SKM-1 treated with dmso at 0.1 percent for 144 hours (cell line): ENCODE results near the gene TMOD2.
A peak's percentile ranks its signal among the peaks of the same experiment; 100 is the strongest.

Experiments used
- DNase-seq: peaks from one replicate; lab custom pipeline; 2025; ENCODE audit not compliant: unreplicated experiment; lab: John Stamatoyannopoulos, UW

The TMOD2 gene

GRCh38 chr15:51735228-51736010 is 16.0 kb upstream of the TMOD2 start:
- DNase-seq: no peak

GRCh38 chr15:51736069-51736468 is 15.3 kb upstream of the TMOD2 start:
- peak; percentile 51 for DNase-seq

GRCh38 chr15:51736751-51737521 is 14.5 kb upstream of the TMOD2 start:
- DNase-seq: peak; percentile 36

- peak; percentile 37 for DNase-seq
Measured at GRCh38 chr15:51737522-51738305, 13.7 kb upstream of the TMOD2 start, which contains the start of gene LYSMD2. Gene LYSMD2 (minus strand): TSS chr15:51737655. CDS start chr15:51737622, 33 bp downstream.

- no peak for DNase-seq
Measured at GRCh38 chr15:51738553-51738952, 12.8 kb upstream of the TMOD2 start.

GRCh38 chr15:51739061-51739712 is 12.2 kb upstream of the TMOD2 start:
- DNase-seq: no peak

GRCh38 chr15:51749307-51749706 is 2.1 kb upstream of the TMOD2 start:
- no peak for DNase-seq

- DNase-seq: no peak
Measured at GRCh38 chr15:51750186-51750585, 1.2 kb upstream of the TMOD2 start.

GRCh38 chr15:51751697-51752683 is 593 bp downstream of the TMOD2 start:
- DNase-seq: no peak

- peak; percentile 78 for DNase-seq
Measured at GRCh38 chr15:51752888-51753287, 1.5 kb downstream of the TMOD2 start.

- DNase-seq: peak; percentile 69
Measured at GRCh38 chr15:51754267-51754666, 2.9 kb downstream of the TMOD2 start.

GRCh38 chr15:51755790-51756189 is 4.4 kb downstream of the TMOD2 start:
- peak; percentile 24 for DNase-seq

- peak; percentile 92 for DNase-seq
Measured at GRCh38 chr15:51756482-51756881, 5.1 kb downstream of the TMOD2 start.

GRCh38 chr15:51757450-51757849 is 6.1 kb downstream of the TMOD2 start:
- no peak for DNase-seq

- no peak for DNase-seq
Measured at GRCh38 chr15:51758645-51759044, 7.2 kb downstream of the TMOD2 start.

- peak; percentile 56 for DNase-seq
Measured at GRCh38 chr15:51759557-51760070, 8.2 kb downstream of the TMOD2 start.

GRCh38 chr15:51760805-51761204 is 9.4 kb downstream of the TMOD2 start:
- no peak for DNase-seq

- DNase-seq: no peak
Measured at GRCh38 chr15:51765751-51766150, 14.4 kb downstream of the TMOD2 start.

- DNase-seq: no peak
Measured at GRCh38 chr15:51766341-51766740, 14.9 kb downstream of the TMOD2 start.
